CD4-positive, alpha-beta T cell treated with Interleukin-6 at 100 ng/mL for 8 hours (primary cell): ENCODE data around the gene NMB.
"Not testable (repeated sequence)": the region's sequence is repeated elsewhere in the genome, so short reads cannot be mapped to it uniquely, and the experiment has no call there.

Experiments
- DNase-seq: peaks from one replicate; pipeline ENCODE4 v3.0.0-alpha.2; 2020; ENCODE audit warnings: mixed read lengths, low spot score

Gene NMB, protein sequence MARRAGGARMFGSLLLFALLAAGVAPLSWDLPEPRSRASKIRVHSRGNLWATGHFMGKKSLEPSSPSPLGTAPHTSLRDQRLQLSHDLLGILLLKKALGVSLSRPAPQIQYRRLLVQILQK

GRCh38 chr15:84658080-84658787 lies at the start of gene NMB:
NMB (minus strand) TSS chr15:84658199; CDS start chr15:84658152, 47 bp downstream.
- DNase-seq, result peak; percentile 87

DNA sequence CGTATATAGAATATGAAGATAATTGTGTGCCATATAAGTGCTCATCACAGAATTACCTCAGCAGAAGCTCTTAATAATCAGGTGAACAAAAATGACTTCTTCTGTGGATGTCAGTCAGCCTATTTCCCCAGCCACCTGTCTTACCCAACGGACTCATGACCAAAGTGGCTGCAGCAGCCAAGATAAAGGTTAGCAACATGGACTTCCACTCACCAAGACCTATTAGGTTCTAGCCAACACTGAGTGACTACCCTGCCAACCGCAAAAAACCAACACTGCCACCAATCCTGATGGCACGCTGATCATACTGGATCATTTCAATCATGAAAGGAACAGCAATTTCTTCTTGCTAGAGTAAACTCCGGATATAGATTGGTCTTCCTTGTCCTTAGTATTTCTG lies 45.8 kb upstream of the NMB start:
- DNase-seq, result no peak

DNA sequence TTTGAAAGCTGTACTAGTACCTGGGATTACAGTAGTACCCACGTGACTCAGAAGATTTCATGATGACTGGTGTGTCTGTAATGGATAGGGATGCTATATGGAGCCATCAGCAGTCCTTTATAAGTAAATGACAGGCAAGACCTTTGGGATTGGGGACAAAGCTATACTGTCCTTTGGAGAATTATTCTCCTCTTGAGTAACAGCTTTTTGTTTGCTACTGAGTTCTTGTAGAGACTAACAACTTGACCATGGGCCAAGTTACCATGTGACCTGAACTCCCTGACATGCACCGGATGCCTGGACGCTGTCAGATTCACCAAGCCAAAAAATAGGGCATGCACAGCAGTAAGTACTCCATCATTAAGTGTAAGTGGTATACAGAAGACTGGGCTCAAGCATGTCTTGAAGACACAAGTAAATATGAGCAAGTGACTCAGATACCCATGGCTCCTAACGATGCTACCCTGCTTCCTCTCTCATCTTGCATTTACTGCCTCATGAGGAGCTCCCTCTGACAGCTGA lies 45.0 kb upstream of the NMB start:
- DNase-seq, result no peak

DNA sequence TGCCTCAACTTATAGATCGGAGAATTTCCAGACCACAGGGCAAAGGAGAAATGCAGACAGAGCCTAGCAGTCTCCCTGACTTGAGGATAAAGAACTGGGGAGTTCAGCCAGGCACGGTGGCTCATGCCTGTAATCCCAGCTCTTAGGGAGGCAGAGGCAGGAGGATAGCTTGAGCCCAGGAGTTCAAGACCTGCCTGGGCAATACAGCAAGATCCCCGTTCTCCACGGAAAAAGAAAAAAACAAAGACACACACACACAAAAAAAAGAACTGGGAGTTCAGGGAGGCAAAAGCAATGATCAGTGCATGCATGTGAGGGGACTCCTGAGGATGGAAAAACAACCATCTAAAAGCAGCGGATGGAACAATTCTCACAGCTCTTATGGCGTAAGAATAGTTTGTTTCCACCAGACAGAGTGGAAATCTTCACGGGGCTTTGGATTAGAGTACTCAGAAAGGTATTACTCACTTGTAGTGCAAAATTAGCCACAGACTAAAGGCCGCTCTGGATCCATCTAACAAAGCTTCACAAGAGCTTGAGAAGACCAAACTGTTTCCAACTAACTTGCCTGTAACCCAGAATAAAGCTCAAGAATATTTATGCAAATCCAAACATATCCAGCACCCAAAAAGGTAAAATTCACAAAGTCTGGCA lies 41.7 kb upstream of the NMB start:
- DNase-seq, result no peak

DNA sequence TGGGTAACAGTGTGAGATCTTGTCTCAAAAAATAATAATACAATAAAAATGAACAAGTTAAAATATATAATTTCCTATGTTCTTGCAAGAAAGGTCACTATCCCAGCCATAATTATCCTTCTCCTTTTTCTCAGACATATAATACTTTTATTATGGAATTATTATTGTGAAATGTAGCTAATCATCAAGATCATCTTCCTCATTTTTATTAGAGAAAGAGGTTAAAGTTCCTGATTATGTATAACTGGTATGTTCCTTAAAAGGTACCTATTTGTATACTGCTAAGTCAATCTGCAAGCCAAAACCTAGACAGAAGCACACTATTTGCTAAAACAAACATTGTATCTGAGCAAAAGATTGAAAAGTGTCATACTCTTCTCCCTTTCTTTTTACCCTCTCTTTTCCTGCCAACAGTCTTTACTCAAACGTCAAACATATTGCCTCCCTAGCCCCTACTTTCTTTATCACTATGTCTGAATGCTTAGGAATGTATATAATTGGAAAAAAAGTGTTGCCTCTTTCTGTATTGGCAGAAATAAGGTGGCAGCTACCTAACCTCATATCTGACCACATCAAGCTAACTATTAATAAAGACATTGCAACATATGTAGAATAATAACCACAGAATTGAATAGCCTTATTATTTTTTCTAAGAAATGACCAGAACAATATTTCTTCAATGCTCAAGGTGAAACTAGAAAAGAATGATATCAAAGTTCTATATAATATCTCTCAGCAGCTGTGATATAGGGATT lies 39.4 kb upstream of the NMB start:
- no peak for DNase-seq

DNA sequence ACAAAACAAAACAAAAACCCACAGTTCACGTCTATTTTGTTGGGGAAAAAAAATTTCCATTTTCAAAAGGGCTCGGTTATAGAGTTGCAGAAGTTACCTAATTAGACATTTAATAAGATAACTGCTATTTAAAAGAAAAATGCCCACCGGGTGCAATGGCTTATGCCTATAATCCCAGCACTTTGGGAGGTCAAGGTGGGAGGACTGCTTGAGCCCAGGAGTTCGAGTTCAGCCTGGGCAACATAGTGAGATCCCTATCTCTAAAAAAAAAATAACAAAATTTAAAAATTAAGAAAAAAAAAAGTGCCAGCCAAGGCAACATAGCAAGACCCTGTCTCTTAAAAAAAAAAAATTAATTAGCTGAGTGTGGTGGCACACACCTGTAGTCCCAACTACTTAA lies 38.8 kb upstream of the NMB start:
- no peak for DNase-seq

- no peak for DNase-seq
Observed at GRCh38 chr15:84690342-84690741, 32.3 kb upstream of the NMB start.

- DNase-seq, result no peak
Observed at GRCh38 chr15:84689858-84690257, 31.9 kb upstream of the NMB start.

DNA sequence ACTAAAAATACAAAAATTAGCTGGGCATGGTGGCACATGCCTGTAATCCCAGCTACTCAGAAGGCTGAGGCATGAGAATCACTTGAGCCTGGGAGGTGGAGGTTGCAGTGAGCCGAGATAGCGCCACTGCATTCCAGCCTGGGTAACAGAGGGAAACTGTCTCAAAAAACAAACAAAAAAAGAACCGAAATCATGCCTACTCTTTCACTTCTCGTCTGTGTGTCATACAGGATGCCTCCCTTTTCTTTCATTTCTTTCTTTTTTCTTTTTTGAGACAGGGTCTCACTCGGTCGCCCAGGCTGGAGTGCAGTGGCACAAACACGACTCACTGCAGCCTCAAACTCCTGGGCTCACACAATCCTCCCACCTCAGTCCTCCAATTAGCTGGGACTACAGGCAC lies 28.4 kb upstream of the NMB start:
- not testable (repeated sequence) for DNase-seq

DNA sequence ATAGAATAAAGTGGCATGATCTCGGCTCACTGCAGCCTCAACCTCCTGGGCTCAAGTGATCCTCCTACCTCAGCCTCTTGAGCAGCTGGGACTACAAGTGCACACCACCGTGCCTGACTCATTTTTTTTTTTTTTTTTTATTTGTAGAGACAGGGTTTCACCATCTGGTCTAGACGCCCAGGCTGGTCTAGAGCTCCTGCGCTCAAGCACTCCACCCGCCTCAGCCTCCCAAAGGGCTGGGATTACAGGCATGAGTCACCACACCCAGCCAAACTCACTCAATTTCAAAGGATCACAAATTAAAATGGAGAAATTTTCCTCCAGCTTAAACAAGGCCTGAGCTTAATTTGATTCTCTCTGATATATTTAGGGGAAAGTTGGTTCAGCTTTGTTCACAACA lies 27.3 kb upstream of the NMB start:
- DNase-seq, result no peak

DNA sequence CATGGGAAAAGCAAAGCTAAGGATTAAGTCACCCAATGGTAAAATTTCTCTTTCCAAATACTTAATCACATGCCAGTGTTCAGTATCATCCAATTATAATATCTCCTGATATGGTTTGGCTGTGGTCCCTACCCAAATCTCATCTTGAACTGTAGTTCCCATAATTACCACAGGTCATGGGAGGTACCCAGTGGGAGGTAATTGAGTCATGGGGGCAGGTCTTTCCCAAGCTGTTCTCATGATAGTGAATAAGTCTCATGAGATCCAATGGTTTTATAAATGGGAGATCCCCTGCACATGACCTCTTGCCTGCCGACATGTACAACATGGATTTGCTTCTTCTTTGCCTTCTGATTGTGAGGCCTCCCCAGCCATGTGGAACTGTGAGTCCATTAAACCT lies 26.1 kb upstream of the NMB start:
- DNase-seq, result no peak

- DNase-seq, result peak; percentile 26
Observed at GRCh38 chr15:84681831-84682230, 23.8 kb upstream of the NMB start.

DNA sequence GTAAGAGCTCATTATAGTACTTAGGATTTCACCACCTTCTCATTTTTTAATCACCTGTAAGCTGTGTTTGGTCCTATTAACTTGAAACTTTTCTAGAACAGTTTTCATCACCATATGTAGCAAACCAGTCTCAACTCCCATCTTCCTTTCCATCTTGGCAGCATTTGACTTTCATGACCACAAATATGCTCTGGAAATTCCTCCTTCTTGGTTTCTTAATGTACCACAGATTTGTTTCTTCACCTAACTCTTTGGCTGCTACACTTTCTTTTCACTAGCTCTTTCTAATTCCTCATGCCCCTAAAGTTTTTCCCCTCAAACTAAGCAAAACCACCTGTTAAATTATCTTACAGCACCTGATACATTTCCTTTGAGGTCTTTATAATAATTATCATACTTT lies 13.2 kb upstream of the NMB start:
- DNase-seq, result no peak

DNA sequence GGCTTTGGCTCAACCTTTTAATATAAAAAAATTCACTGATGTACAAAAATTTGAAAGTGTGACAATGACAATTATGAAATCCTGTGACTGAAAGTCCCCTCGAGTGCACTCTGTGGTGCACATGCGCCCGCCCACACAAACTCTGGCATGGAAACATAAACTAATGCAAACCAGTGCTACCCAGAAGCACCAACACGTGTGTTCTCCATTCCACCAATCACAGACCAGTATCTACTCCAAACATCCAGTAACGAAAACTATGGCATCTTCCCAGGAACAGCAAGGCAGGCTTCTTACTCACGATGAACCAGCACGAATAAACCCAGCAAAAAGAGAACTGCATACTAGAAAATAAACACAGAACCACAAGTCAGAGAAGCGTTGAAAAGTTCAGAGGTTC lies 11.7 kb upstream of the NMB start:
- no peak for DNase-seq

- DNase-seq, result no peak
Observed at GRCh38 chr15:84668221-84668982, 10.4 kb upstream of the NMB start.

GRCh38 chr15:84666373-84666772 lies 8.4 kb upstream of the NMB start:
- DNase-seq, result no peak

- DNase-seq, result no peak
Observed at GRCh38 chr15:84661001-84661400, 3.0 kb upstream of the NMB start.

- DNase-seq, result no peak
Observed at GRCh38 chr15:84659904-84660781, 2.1 kb upstream of the NMB start.

GRCh38 chr15:84658788-84659411 lies 901 bp upstream of the NMB start:
- DNase-seq, result no peak

- DNase-seq, result no peak
Observed at GRCh38 chr15:84657748-84658079, 285 bp downstream of the NMB start.

GRCh38 chr15:84656972-84657371 lies 1.0 kb downstream of the NMB start:
- no peak for DNase-seq
